HT-29 (cell line): ENCODE results near the gene LINC00237. TPM values are rescaled to one million over a fixed set of nuclear protein-coding genes. Genes with fewer than 3 reads are reported as not detected.

ENCODE experiments used
- DNase-seq: peaks from one replicate; pipeline ENCODE4 v3.0.0-alpha.2; 2015; ENCODE audit warnings: low spot score
- total RNA-seq: library from RNA; depleted of rRNA; stranded (reverse); fragments of >200 nt; shearing (Covaris generic); gene quantifications from 2 replicates; pipeline ENCODE4 v1.2.3, GENCODE V29; 2014

Gene LINC00237
- total RNA-seq, 1 experiment from 2014 or later, result not detected

- peak; percentile 91 for DNase-seq
Measured at GRCh38 chr20:21125849-21126580, 19.9 kb upstream of the LINC00237 start, which contains the start of gene KIZ. Gene KIZ, plus strand, starts transcription at chr20:21126082. Its CDS starts 34 bp downstream, at chr20:21126116.

- DNase-seq, result peak; percentile 85
Measured at GRCh38 chr20:21125072-21125848, 19.1 kb upstream of the LINC00237 start.

DNA sequence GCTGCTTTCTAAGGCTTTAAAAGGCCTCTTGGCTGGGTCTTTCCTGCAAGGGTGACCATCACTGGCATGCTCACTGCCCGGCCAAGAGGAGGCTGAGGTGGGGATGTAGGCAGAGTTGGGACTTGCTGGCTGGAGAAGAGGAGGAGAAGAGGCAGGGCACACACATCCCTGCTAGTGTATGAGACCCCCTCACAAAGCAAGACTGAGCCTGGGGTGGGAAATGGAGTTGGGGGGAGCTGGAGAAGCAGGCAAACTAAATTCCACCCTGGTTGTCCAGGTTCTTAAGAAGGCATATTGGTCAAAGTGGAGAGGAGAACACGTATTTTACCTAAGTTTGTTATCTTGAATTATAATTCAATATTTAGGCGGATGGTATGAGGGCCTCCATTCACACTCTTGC is 18.0 kb upstream of the LINC00237 start:
- DNase-seq, result no peak

- DNase-seq, result no peak
Measured at GRCh38 chr20:21118782-21119181, 12.6 kb upstream of the LINC00237 start.

GRCh38 chr20:21118138-21118537 is 12.0 kb upstream of the LINC00237 start:
- DNase-seq, result peak; percentile 13

GRCh38 chr20:21117521-21117920 is 11.4 kb upstream of the LINC00237 start:
- DNase-seq, result no peak

DNA sequence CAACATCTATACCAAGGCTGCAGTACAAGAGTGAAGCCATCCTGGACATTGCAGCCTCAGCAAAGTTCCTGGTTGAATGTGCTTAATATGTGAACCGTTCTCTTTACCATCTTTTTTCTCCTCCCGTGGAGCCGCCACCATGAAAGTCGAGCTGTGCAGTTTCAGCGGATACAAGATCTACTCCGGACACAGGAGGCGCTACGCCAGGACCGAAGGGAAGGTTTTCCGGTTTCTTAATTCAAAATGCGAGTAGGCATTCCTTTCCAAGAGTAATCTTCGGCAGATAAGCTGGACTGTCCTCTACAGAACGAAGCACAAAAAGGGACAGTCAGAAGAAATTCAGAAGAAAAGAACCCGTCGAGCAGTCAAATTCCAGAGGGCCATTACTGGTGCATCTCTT is 8.4 kb upstream of the LINC00237 start:
- DNase-seq, result no peak

- DNase-seq, result no peak
Measured at GRCh38 chr20:21113697-21114096, 7.5 kb upstream of the LINC00237 start.

DNA sequence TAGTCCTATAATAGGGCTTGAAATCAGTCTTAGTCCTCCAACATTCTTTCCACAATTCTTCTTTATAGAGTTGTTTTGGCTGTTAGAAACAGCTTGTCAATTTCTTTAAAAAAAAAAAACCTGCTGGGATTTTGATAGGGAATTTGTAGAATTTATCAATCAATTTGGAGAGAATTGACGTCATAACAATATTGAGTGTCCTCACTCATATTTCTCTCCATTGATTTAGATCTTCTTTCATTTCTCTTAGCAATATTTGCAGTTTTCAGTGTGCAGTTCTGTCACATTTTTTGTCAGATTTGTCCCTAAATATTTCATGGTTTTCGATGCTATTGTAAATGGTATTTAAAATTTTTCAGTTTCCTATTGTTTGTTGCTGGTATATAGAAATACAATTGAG is 5.3 kb upstream of the LINC00237 start:
- no peak for DNase-seq

- no peak for DNase-seq
Measured at GRCh38 chr20:21110811-21111210, 4.7 kb upstream of the LINC00237 start.

DNA sequence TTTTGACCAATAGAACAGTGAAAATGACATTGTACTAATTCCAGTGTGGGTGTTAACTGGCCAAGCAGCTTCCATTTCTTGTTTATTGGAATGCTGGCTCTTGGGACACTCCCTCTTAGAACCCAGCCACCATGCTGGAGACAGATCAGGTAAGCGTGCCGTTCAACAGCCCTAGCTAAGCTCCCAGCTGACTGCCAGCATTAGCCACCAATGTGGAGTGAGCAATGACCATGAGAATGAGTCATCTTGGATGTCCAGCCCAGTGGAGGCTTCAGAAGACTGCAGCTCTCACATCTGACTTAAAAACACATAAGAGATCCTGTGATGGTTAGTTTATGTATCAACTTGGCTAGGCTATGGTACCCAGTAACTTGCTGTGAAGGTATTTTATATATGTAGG is 3.0 kb upstream of the LINC00237 start:
- peak; percentile 26 for DNase-seq

GRCh38 chr20:21105429-21106170 is 558 bp downstream of the LINC00237 start:
- DNase-seq, result no peak

DNA sequence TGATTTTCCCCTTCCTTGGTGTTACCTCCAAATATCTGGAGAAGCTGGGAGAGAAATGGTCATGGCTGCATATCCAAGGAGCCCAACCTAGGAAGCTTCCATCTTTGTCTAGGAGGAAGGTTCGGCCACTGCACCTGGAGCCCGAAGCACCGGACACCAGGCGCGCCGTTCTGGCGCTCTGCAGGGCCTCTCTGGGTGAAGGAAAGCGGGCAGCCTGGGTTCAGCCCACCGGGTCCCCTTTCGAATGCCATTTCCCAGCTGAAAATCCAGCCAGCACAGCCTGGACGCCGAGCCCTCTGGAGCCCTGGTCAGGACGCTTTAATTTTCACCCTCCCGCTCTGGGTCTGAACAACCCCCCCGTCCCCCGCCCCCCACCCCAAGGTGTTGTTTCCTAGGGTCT is 1.2 kb downstream of the LINC00237 start:
- DNase-seq, result no peak

DNA sequence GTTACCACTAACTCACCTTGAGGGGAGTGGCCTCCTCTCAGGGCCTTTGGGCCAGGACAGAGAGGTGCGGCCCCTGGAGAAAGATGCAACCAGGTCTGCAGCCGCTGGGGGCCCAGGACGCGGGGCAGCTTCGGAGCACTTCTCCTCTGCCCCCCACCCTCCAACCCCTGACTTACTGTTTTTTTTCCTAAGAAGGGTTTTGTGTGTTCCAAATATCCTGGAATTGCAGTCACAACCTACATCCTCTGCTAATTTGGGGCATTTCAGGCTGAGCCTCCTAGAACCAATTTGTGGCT is 1.7 kb downstream of the LINC00237 start:
- no peak for DNase-seq

DNA sequence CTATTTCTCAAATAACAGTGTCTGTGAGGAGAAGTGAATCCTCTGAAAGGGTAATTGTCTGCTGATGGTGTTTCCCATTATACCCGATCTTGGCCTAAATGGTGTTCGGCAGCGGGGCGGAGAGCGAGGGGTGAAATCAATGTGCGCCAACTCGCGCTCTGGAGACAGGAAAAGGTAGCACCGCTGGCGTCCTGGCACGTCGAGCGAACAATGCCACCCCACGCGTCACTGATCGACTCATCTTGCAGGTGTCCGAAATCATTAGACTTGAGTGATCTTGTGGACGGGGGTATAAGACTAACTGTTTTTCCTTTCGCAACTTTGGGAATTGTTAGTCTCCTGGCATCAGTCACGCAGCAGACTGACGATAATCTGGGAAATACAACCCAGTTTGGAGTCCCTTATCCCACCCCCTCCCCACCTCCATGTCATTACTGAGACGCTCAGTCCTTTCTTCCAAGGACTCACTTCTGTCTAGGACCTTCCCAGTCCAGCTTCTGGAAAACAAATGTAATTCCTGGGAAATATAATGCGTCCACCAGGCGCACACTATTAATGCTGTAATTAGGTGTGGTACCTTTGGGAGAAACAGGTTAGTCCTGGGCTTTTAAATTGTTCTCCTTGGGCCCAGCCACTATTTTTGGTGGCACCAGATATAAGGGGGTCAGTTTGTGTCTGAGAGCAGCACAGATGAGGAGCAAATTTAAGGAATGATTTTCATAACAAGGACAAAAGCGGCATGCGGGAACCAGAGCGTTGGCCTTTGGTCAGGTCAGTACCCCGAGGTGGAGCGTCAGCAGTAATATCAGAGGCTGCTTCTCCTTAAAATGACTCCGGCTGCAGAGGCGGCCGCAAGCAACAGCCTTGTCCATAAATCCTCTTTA is 2.3 kb downstream of the LINC00237 start:
- DNase-seq, result no peak

DNA sequence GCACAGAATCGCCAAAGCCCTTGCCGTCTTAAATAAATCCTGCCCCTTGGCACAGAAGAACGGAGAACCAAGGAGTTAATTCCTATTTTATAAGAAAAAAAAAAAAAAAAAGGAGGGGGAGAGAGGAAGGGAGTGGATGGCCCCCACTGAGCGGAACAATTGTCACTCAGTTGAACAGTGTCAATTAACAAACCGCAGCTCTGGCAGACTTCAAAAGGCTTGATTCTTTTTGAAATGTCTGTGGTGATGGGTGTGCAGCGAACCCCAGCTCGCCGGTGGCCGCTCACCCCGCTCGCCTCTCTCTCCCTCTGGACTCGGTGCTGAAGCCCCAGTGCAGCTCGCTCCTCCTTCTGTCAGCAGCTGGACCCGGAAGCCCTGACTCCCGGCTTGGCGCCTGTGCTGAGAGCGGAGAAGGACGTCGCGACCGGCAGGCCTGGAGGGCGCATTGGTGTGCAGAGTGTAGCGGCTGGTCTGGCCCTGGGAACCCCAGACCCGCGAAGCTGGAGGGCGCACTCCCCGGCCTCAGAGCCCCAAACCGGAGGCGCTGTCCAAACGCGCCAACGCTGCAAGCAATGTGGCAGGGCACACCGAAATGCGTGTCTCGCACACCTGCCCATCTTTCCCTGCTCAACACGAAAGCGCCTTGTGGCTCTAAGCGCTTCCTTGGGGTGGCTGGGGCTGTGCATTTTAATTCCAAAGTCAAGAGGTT is 3.4 kb downstream of the LINC00237 start:
- DNase-seq, result no peak

- no peak for DNase-seq
Measured at GRCh38 chr20:21101932-21102575, 4.1 kb downstream of the LINC00237 start.

GRCh38 chr20:21101453-21101931 is 4.7 kb downstream of the LINC00237 start:
- DNase-seq, result no peak

DNA sequence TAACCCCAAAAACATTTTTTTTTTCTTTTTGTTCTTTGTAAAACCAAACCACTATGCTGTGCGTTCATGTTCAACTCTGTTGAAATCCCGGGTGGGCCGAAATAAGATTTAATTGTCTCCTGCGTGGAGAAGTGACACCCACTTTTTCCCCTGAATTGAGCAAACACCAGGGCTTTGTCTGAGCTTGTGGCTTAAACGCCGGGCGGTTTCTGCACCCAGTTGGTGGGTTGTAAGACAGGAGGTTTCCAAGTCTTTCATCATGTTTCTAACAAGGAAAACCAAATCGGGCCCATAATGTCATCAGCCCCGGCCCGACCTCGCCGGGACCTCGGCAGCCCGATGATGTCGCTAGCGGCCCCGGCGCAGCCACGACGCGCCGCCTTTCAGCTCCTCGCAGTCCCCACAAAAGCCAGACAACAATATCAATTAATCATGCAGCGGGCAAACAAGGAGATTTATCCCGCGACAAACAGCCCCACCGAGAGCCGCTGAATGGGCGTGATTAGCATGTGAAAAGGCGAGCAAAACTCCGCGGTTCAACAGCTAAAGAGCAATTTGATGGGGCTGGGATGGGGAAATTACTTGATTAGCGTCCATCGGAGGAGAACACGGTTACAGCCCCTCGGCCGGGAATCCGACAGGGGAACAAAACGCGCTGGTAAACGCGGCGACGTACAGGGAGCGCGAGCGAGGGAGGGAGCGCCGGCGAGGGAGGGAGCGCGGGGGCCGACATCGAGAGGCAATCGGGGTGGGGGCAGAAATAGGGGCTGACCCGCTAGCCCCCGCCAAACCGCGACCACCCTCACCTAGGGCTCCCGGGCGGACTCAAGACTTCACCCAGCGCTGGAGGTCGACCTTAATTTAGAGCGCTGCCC is 5.3 kb downstream of the LINC00237 start:
- no peak for DNase-seq
